Esophagus muscularis mucosa (tissue), 4 donors: ENCODE measurements around the gene ZNF581. TPM values are rescaled to one million over a fixed set of nuclear protein-coding genes. Genes with fewer than 3 reads are reported as not detected.

Source experiments
- DNase-seq: peaks from one replicate; pipeline ENCODE4 v3.0.0-alpha.2; 2017; ENCODE audit errors: extremely low spot score
- H3K27ac ChIP-seq, 4 donors: fragments of 200-600 bp; sonication (generic); replicated peaks in 1 of 4; 1 replicate in 3 of 4; 2 replicates in 1 of 4; pipeline ENCODE4 v1.5.1; 2016 to 2019; ENCODE audit warnings: mild to moderate bottlenecking in 1 of 4
- H3K27me3 ChIP-seq, 4 donors: fragments of 200-600 bp; sonication (generic); one replicate each; pipeline versions ENCODE4 v1.5.1 to v1.6.0; 2016 to 2019
- H3K36me3 ChIP-seq, 4 donors: fragments of 200-600 bp; sonication (generic); one replicate each; pipeline ENCODE4 v1.5.1; 2016 to 2019
- H3K4me1 ChIP-seq, 4 donors: fragments of 200-600 bp; sonication (generic); one replicate each; pipeline ENCODE4 v1.5.1; 2016 to 2019
- H3K4me3 ChIP-seq, 4 donors: fragments of 200-600 bp; sonication (generic); 1 replicate in 2 of 4; 2 replicates in 2 of 4; pipeline ENCODE4 v1.5.1; 2016 to 2019; ENCODE audit warnings: mild to moderate bottlenecking in 4 of 4, moderate library complexity in 1 of 4
- H3K9me3 ChIP-seq, 4 donors: fragments of 200-600 bp; sonication (generic); 1 replicate in 3 of 4; 2 replicates in 1 of 4; pipeline ENCODE4 v1.5.1; 2016 to 2019
- CTCF ChIP-seq, 3 experiments: fragments of 200-600 bp in 2 of 3; fragments of 450-650 bp in 1 of 3; sonication (generic) in 2 of 3; IDR thresholded peaks; one replicate each; pipeline ENCODE4 v1.5.1; 2017 to 2019; ENCODE audit warnings: antibody characterized with exemption in 3 of 3, mild to moderate bottlenecking in 2 of 3, moderate library complexity in 1 of 3
- EP300 ChIP-seq: sonication (generic); formaldehyde crosslinking; IDR thresholded peaks from one replicate; pipeline ENCODE4 v1.6.1; 2017; ENCODE audit warnings: antibody characterized with exemption
- POLR2A ChIP-seq: fragments of 450-650 bp; IDR thresholded peaks from one replicate; pipeline ENCODE4 v1.6.1; 2017; ENCODE audit warnings: antibody characterized with exemption, moderate library complexity, mild to moderate bottlenecking, low read depth
- POLR2AphosphoS5 ChIP-seq, 2 donors: sonication (generic); formaldehyde crosslinking; IDR thresholded peaks; one replicate each; pipeline ENCODE4 v1.6.1; 2017; ENCODE audit warnings: antibody characterized with exemption in 2 of 2
- WGBS: methylation state at CpG from one replicate; pipeline ENCODE4 v1.1.5; 2018; 5-methylcytosine and 5-hydroxymethylcytosine counted together
- intact Hi-C: fragments of 100-400 bp; cut with DNase I; formaldehyde crosslinking; loops from one replicate; pipeline ENCODE4 v1.15.1; 2023
- total RNA-seq, 4 donors: library from RNA; depleted of rRNA; stranded (reverse); fragments of >200 nt; gene quantifications; one replicate each; pipeline versions ENCODE4 v1.1.0 to v1.2.1, GENCODE V29; 2016

Gene ZNF581
- total RNA-seq = 10 to 100 TPM; 13.3 to 26.6 (median 18.2) TPM

GRCh38 chr19:55643003-55643886, at the start of gene ZNF581:
ZNF581 (plus strand) TSS chr19:55643649; CDS start chr19:55644572, 923 bp downstream.
- peak within 1 kb of the TSS; percentile 74 to 91 (median 87) for H3K4me3 ChIP-seq
- H3K27ac ChIP-seq = peak within 1 kb of the TSS; percentile 94 to 97 (median 94)
- no peak for DNase-seq
- TF ChIP-seq POLR2A (no peak), POLR2AphosphoS5 (IDR thresholded peaks at IDR 0.05) (peak; percentile 63 to 68), CTCF (IDR thresholded peaks at IDR 0.05) (peak in 1 of 3 experiments; percentile 30)
- H3K4me1 ChIP-seq = peaks cover 54 to 82% (median 80%) of the 10 kb centered on the region in 4 donors
- H3K27me3 ChIP-seq = no peaks in the 10 kb centered on the region
- no peaks in the 10 kb centered on the region for H3K9me3 ChIP-seq
- under 1% methylated on average over 26 of the region's 56 CpGs for WGBS
- intact Hi-C loops = no loop called here
- peaks cover 0 to 21% (median 14%) of the 10 kb centered on the region in 4 donors for H3K36me3 ChIP-seq

- H3K27me3 ChIP-seq = peaks cover 0 to 4% (median 0%) of the 10 kb centered on the region in 4 donors
- H3K27ac ChIP-seq = no peak overlapping the region
- peaks cover 9 to 59% (median 49%) of the 10 kb centered on the region in 4 donors for H3K36me3 ChIP-seq
- WGBS = 81% methylated on average over 4 of the region's 4 CpGs
- H3K4me1 ChIP-seq = peaks cover 0 to 10% (median 6%) of the 10 kb centered on the region in 4 donors
- no peaks in the 10 kb centered on the region for H3K9me3 ChIP-seq
- DNase-seq = no peak
- H3K4me3 ChIP-seq = no peak overlapping the region
- TF ChIP-seq CTCF (IDR thresholded peaks at IDR 0.05) = no peak
- TF ChIP-seq POLR2AphosphoS5 (IDR thresholded peaks at IDR 0.05) = no peak
- TF ChIP-seq EP300 = no peak
- no peak for TF ChIP-seq POLR2A
- intact Hi-C loops = no loop called here
Observed at GRCh38 chr19:55594996-55595545, 48.4 kb upstream of the ZNF581 start.

GRCh38 chr19:55596304-55596703, 47.1 kb upstream of the ZNF581 start:
- 97% methylated on average over 3 of the region's 3 CpGs for WGBS
- intact Hi-C loops = no loop called here

GRCh38 chr19:55597501-55597921, 45.9 kb upstream of the ZNF581 start:
- peaks cover 7 to 32% (median 18%) of the 10 kb centered on the region in 4 donors for H3K4me1 ChIP-seq
- no peaks in the 10 kb centered on the region for H3K9me3 ChIP-seq
- DNase-seq = no peak
- no peaks in the 10 kb centered on the region for H3K27me3 ChIP-seq
- H3K4me3 ChIP-seq = no peak overlapping the region
- H3K27ac ChIP-seq = peak overlapping the region in 1 of 4 donors; percentile 97
- H3K36me3 ChIP-seq = peaks cover 9 to 55% (median 40%) of the 10 kb centered on the region in 4 donors
- intact Hi-C loops = no loop called here
- TF ChIP-seq POLR2AphosphoS5 (IDR thresholded peaks at IDR 0.05) (no peak), POLR2A (no peak), EP300 (no peak), CTCF (IDR thresholded peaks at IDR 0.05) (no peak)
- WGBS = 95% methylated on average over 29 of the region's 30 CpGs

More at GRCh38 chr19:55596304-55596703, 47.1 kb upstream of the ZNF581 start:
- no peak for DNase-seq
- Histone ChIP-seq H3K27me3 (no peaks in the 10 kb centered on the region), H3K9me3 (no peaks in the 10 kb centered on the region), H3K27ac (no peak overlapping the region), H3K4me3 (no peak overlapping the region), H3K36me3 (peaks cover 9 to 59% (median 49%) of the 10 kb centered on the region in 4 donors), H3K4me1 (peaks cover 7 to 20% (median 13%) of the 10 kb centered on the region in 4 donors)
- no peak for TF ChIP-seq EP300
- no peak for TF ChIP-seq POLR2AphosphoS5 (IDR thresholded peaks at IDR 0.05)
- TF ChIP-seq POLR2A = no peak
- no peak for TF ChIP-seq CTCF (IDR thresholded peaks at IDR 0.05)
